Measurements from ENCODE around the gene POLR3E. TPM values are rescaled to one million over a fixed set of nuclear protein-coding genes. Genes with fewer than 3 reads are reported as not detected.
A peak's percentile ranks its signal among the peaks of the same experiment; 100 is the strongest.

The POLR3E gene
- total and polyA plus RNA-seq, 2 experiments from 2014 or later = 14.0 to 20.8 TPM

- Histone ChIP-seq H3K4me1 (ENCODE audit: insufficient read depth) (no peaks in the 10 kb centered on the region), H3K27me3 (replicated peaks; ENCODE audit: insufficient read depth) (no peaks in the 10 kb centered on the region), H3K9me3 (ENCODE audit: low read depth) (no peaks in the 10 kb centered on the region), H3K27ac (no peak overlapping the region), H4K20me1 (ENCODE audit: insufficient read depth) (no peaks in the 10 kb centered on the region), H3K36me3 (ENCODE audit: low read depth) (peaks cover 44% of the 10 kb centered on the region), H3K4me2 (ENCODE audit: unreplicated experiment) (no peak overlapping the region), H3K9me2 (ENCODE audit: insufficient read depth) (no peaks in the 10 kb centered on the region), H3K9ac (no peak overlapping the region), H3K79me2 (ENCODE audit: insufficient read depth) (no peaks in the 10 kb centered on the region), H2AFZ (no peak overlapping the region), H3F3A (ENCODE audit: insufficient read depth) (no peaks in the 10 kb centered on the region), H3K4me3 (no peak overlapping the region)
- TF ChIP-seq EZH2phosphoT487 (IDR thresholded peaks at IDR 0.05; ENCODE audit: insufficient read depth, low read depth) (no peak), EZH2 (IDR thresholded peaks at IDR 0.05; ENCODE audit: insufficient read depth, poor library complexity, severe bottlenecking) (no peak)
- WGBS, 2 experiments (ENCODE audit: low coverage in 1 of 2, low lambda C conversion rate in 2 of 2, missing lambda C conversion rate in 2 of 2) = 57 to 60% methylated on average over 9 of the region's 9 CpGs
- peak; percentile 54 for DNase-seq
- in situ Hi-C loops (cut with MboI) = no loop called here
These were observed 12.6 kb upstream of the POLR3E start for GRCh38 chr16:22284637-22285036.

- H3K36me3 ChIP-seq (ENCODE audit: low read depth) = peaks cover 44% of the 10 kb centered on the region
- 91 to 94% methylated on average over 6 of the region's 6 CpGs for WGBS, 2 experiments (ENCODE audit: low coverage in 1 of 2, low lambda C conversion rate in 2 of 2, missing lambda C conversion rate in 2 of 2)
- no peaks in the 10 kb centered on the region for H3F3A ChIP-seq (ENCODE audit: insufficient read depth)
- no peaks in the 10 kb centered on the region for H3K9me3 ChIP-seq (ENCODE audit: low read depth)
- in situ Hi-C loops (cut with MboI) = no loop called here
- H3K9ac ChIP-seq = no peak overlapping the region
- no peaks in the 10 kb centered on the region for H4K20me1 ChIP-seq (ENCODE audit: insufficient read depth)
- H3K4me3 ChIP-seq = no peak overlapping the region
- no peaks in the 10 kb centered on the region for H3K4me1 ChIP-seq (ENCODE audit: insufficient read depth)
- no peaks in the 10 kb centered on the region for H3K9me2 ChIP-seq (ENCODE audit: insufficient read depth)
- H3K27ac ChIP-seq = no peak overlapping the region
- no peak for TF ChIP-seq EZH2 (IDR thresholded peaks at IDR 0.05; ENCODE audit: insufficient read depth, poor library complexity, severe bottlenecking)
- no peak for TF ChIP-seq EZH2phosphoT487 (IDR thresholded peaks at IDR 0.05; ENCODE audit: insufficient read depth, low read depth)
- H3K79me2 ChIP-seq (ENCODE audit: insufficient read depth) = no peaks in the 10 kb centered on the region
- no peak overlapping the region for H2AFZ ChIP-seq
- H3K27me3 ChIP-seq (replicated peaks; ENCODE audit: insufficient read depth) = no peaks in the 10 kb centered on the region
- DNase-seq = no peak
- H3K4me2 ChIP-seq (ENCODE audit: unreplicated experiment) = no peak overlapping the region
These were observed 12.1 kb upstream of the POLR3E start for GRCh38 chr16:22285080-22285479.

GRCh38 chr16:22291020-22291419, 6.2 kb upstream of the POLR3E start:
- WGBS, 2 experiments (ENCODE audit: low coverage in 1 of 2, low lambda C conversion rate in 2 of 2, missing lambda C conversion rate in 2 of 2) = 98% methylated on average over 5 of the region's 5 CpGs
- no peaks in the 10 kb centered on the region for H3K79me2 ChIP-seq (ENCODE audit: insufficient read depth)
- H3K4me3 ChIP-seq = no peak overlapping the region
- H2AFZ ChIP-seq = no peak overlapping the region
- TF ChIP-seq EZH2 (IDR thresholded peaks at IDR 0.05; ENCODE audit: insufficient read depth, poor library complexity, severe bottlenecking) (no peak), EZH2phosphoT487 (IDR thresholded peaks at IDR 0.05; ENCODE audit: insufficient read depth, low read depth) (no peak)
- no peak for DNase-seq
- 0 out of 2 replicates have a peak, but pooled peaks cover 3% of the 10 kb centered on the region for H3K36me3 ChIP-seq (ENCODE audit: low read depth)
- H3K9me2 ChIP-seq (ENCODE audit: insufficient read depth) = no peaks in the 10 kb centered on the region
- H4K20me1 ChIP-seq (ENCODE audit: insufficient read depth) = no peaks in the 10 kb centered on the region
- 0 out of 2 replicates have a peak, but pooled peaks cover 6% of the 10 kb centered on the region for H3F3A ChIP-seq (ENCODE audit: insufficient read depth)
- H3K27me3 ChIP-seq (replicated peaks; ENCODE audit: insufficient read depth) = no peaks in the 10 kb centered on the region
- no peaks in the 10 kb centered on the region for H3K9me3 ChIP-seq (ENCODE audit: low read depth)
- in situ Hi-C loops (cut with MboI) = no loop called here
- no peaks in the 10 kb centered on the region; the same call in 1 of the 2 replicates for H3K4me1 ChIP-seq (ENCODE audit: insufficient read depth)
- no peak overlapping the region for H3K9ac ChIP-seq
- no peak overlapping the region for H3K4me2 ChIP-seq (ENCODE audit: unreplicated experiment)
- H3K27ac ChIP-seq = no peak overlapping the region

GRCh38 chr16:22291860-22292318, 5.3 kb upstream of the POLR3E start:
- Histone ChIP-seq H2AFZ (peak overlapping the region; percentile 58), H3K9me3 (ENCODE audit: low read depth) (no peaks in the 10 kb centered on the region), H3K4me1 (ENCODE audit: insufficient read depth) (no peaks in the 10 kb centered on the region; the same call in 1 of the 2 replicates), H3K9ac (no peak overlapping the region), H3K9me2 (ENCODE audit: insufficient read depth) (no peaks in the 10 kb centered on the region), H4K20me1 (ENCODE audit: insufficient read depth) (no peaks in the 10 kb centered on the region), H3K4me3 (no peak overlapping the region), H3K36me3 (ENCODE audit: low read depth) (0 out of 2 replicates have a peak, but pooled peaks cover 3% of the 10 kb centered on the region), H3K27ac (peak overlapping the region; percentile 39; the same call in 1 of the 2 replicates), H3F3A (ENCODE audit: insufficient read depth) (0 out of 2 replicates have a peak, but pooled peaks cover 6% of the 10 kb centered on the region), H3K27me3 (replicated peaks; ENCODE audit: insufficient read depth) (no peaks in the 10 kb centered on the region), H3K4me2 (ENCODE audit: unreplicated experiment) (no peak overlapping the region), H3K79me2 (ENCODE audit: insufficient read depth) (no peaks in the 10 kb centered on the region)
- peak; percentile 32 for DNase-seq
- TF ChIP-seq EZH2 (IDR thresholded peaks at IDR 0.05; ENCODE audit: insufficient read depth, poor library complexity, severe bottlenecking) = no peak
- no peak for TF ChIP-seq EZH2phosphoT487 (IDR thresholded peaks at IDR 0.05; ENCODE audit: insufficient read depth, low read depth)
- WGBS, 2 experiments (ENCODE audit: low coverage in 1 of 2, low lambda C conversion rate in 2 of 2, missing lambda C conversion rate in 2 of 2) = 55 to 58% methylated on average over 4 of the region's 4 CpGs
- in situ Hi-C loops (cut with MboI) = no loop called here
